GM23338 (cell line): ENCODE results near the gene DLGAP4.

Experiments used
- CREB1 ChIP-seq: fragments of 250-450 bp; sonication (Bioruptor Pico); IDR thresholded peaks from 2 replicates; pipeline ENCODE4 v1.5.0; 2020; ENCODE audit warnings: low read depth, mild to moderate bottlenecking, moderate library complexity
- CTCF ChIP-seq, 2 experiments: fragments of 200-600 bp in 1 of 2; sonication (generic) in 1 of 2; conservative IDR thresholded peaks; 2 replicates each; pipeline versions ENCODE4 v1.5.1 to v1.6.1; 2016 to 2017; ENCODE audit warnings: antibody characterized with exemption in 2 of 2, low read depth in 2 of 2, mild to moderate bottlenecking in 2 of 2, moderate library complexity in 1 of 2
- ETS1 ChIP-seq: IDR thresholded peaks from 2 replicates; pipeline ENCODE4 v1.6.1; 2016; ENCODE audit warnings: antibody characterized with exemption
- EZH2 ChIP-seq: fragments of 200-600 bp; sonication (generic); IDR thresholded peaks from one replicate; pipeline ENCODE4 v1.8.0; 2017; ENCODE audit warnings: antibody characterized with exemption, mild to moderate bottlenecking, low read depth; ENCODE audit not compliant: unreplicated experiment
- EZH2phosphoT487 ChIP-seq: fragments of 200-600 bp; sonication (generic); IDR thresholded peaks from one replicate; pipeline ENCODE4 v1.8.1; 2018; ENCODE audit warnings: antibody characterized with exemption; ENCODE audit not compliant: unreplicated experiment
- JUNB ChIP-seq: IDR thresholded peaks from one replicate; pipeline ENCODE4 v1.6.1; 2016; ENCODE audit warnings: antibody characterized with exemption; ENCODE audit not compliant: unreplicated experiment
- NANOG ChIP-seq: IDR thresholded peaks from 2 replicates; pipeline ENCODE4 v1.6.1; 2016; ENCODE audit warnings: antibody characterized with exemption, borderline replicate concordance
- POLR2AphosphoS5 ChIP-seq: IDR thresholded peaks from 2 replicates; pipeline ENCODE4 v1.6.1; 2016; ENCODE audit warnings: antibody characterized with exemption, low read depth
- REST ChIP-seq: IDR thresholded peaks from one replicate; pipeline ENCODE4 v1.6.1; 2018; ENCODE audit warnings: antibody characterized with exemption; ENCODE audit not compliant: unreplicated experiment
- STAT1 ChIP-seq: IDR thresholded peaks from one replicate; pipeline ENCODE4 v1.6.1; 2016; ENCODE audit warnings: antibody characterized with exemption; ENCODE audit not compliant: unreplicated experiment
- ZNF114 ChIP-seq: fragments of 250-450 bp; sonication (Bioruptor Pico); IDR thresholded peaks from 2 replicates; pipeline ENCODE4 v1.5.0; 2020; ENCODE audit warnings: mild to moderate bottlenecking, moderate library complexity
- ZNF331 ChIP-seq: fragments of 250-450 bp; sonication (Bioruptor Pico); IDR thresholded peaks from 2 replicates; pipeline ENCODE4 v1.5.0; 2020; ENCODE audit warnings: low read depth, mild to moderate bottlenecking, moderate library complexity
- ZNF462 ChIP-seq: fragments of 250-450 bp; sonication (Bioruptor Pico); IDR thresholded peaks from 2 replicates; pipeline ENCODE4 v1.5.0; 2020; ENCODE audit warnings: mild to moderate bottlenecking, moderate library complexity

- TF ChIP-seq CTCF (conservative IDR thresholded peaks at IDR 0.05; ENCODE audit: low read depth in 2 of 2), result no peak
- no peak for TF ChIP-seq CREB1 (CRISPR knock-in tag)
- no peak for TF ChIP-seq POLR2AphosphoS5
- TF ChIP-seq EZH2, result no peak
- no peak for TF ChIP-seq EZH2phosphoT487
- no peak for TF ChIP-seq REST
- no peak for TF ChIP-seq JUNB
- no peak for TF ChIP-seq ZNF462 (CRISPR knock-in tag)
- TF ChIP-seq ZNF114 (CRISPR knock-in tag), result no peak
- TF ChIP-seq NANOG, result no peak
- TF ChIP-seq STAT1, result no peak
- no peak for TF ChIP-seq ETS1
- no peak for TF ChIP-seq ZNF331 (CRISPR knock-in tag)
Measured at GRCh38 chr20:36446557-36446956, 140.4 kb downstream of the DLGAP4 start.
